T-helper 9 cell (primary cell): ENCODE results near the gene WFDC6.
"Not testable (repeated sequence)": the region's sequence is repeated elsewhere in the genome, so short reads cannot be mapped to it uniquely, and the experiment has no call there.

Experiments used
- DNase-seq: peaks from one replicate; pipeline ENCODE4 v3.0.0-alpha.2; 2020
- total RNA-seq, 2 donors: gene quantifications; one replicate each; lab custom pipeline; 2026; lab: John Stamatoyannopoulos, UW

WFDC6 gene
- 0 reads per million in 2 donors for total RNA-seq

- DNase-seq: no peak
These were observed at the start of gene WFDC6 for GRCh38 chr20:45539382-45539781. Gene WFDC6 (minus strand): TSS chr20:45539482. CDS start chr20:45539407, 75 bp downstream.

- DNase-seq: no peak
These were observed 49.5 kb upstream of the WFDC6 start for GRCh38 chr20:45588800-45589199.

GRCh38 chr20:45585986-45586385, 46.7 kb upstream of the WFDC6 start:
- not testable (repeated sequence) for DNase-seq

GRCh38 chr20:45584294-45584693, 45.0 kb upstream of the WFDC6 start:
- DNase-seq: not testable (repeated sequence)

- DNase-seq: no peak
These were observed 44.2 kb upstream of the WFDC6 start for GRCh38 chr20:45583502-45583901.

- no peak for DNase-seq
These were observed 42.4 kb upstream of the WFDC6 start for GRCh38 chr20:45581702-45582101.

GRCh38 chr20:45579184-45579583, 39.9 kb upstream of the WFDC6 start, which contains the start of gene WFDC8:
Gene WFDC8 (minus strand): TSS chr20:45579284. CDS start chr20:45579247, 37 bp downstream.
- no peak for DNase-seq

- DNase-seq: no peak
These were observed 38.9 kb upstream of the WFDC6 start for GRCh38 chr20:45578231-45578630.

- no peak for DNase-seq
These were observed 37.7 kb upstream of the WFDC6 start for GRCh38 chr20:45576995-45577394.

- no peak for DNase-seq
These were observed 36.6 kb upstream of the WFDC6 start for GRCh38 chr20:45575931-45576330.

GRCh38 chr20:45569650-45570049, 30.4 kb upstream of the WFDC6 start:
- not testable (repeated sequence) for DNase-seq

- no peak for DNase-seq
These were observed 25.5 kb upstream of the WFDC6 start for GRCh38 chr20:45564760-45565276.

- no peak for DNase-seq
These were observed 15.9 kb upstream of the WFDC6 start for GRCh38 chr20:45555198-45555597.

- DNase-seq: no peak
These were observed 13.2 kb upstream of the WFDC6 start for GRCh38 chr20:45552456-45552855.

- DNase-seq: no peak
These were observed 11.5 kb upstream of the WFDC6 start for GRCh38 chr20:45550765-45551164.

- DNase-seq: no peak
These were observed 9.1 kb upstream of the WFDC6 start for GRCh38 chr20:45548410-45548809.

GRCh38 chr20:45547206-45547770, 8.0 kb upstream of the WFDC6 start, which contains the start of gene EPPIN:
Gene EPPIN (minus strand): TSS chr20:45547401. CDS start chr20:45547357, 44 bp downstream.
- no peak for DNase-seq

GRCh38 chr20:45545754-45546453, 6.6 kb upstream of the WFDC6 start:
- no peak for DNase-seq

- no peak for DNase-seq
These were observed 6.1 kb upstream of the WFDC6 start for GRCh38 chr20:45545351-45545750.

- DNase-seq: no peak
These were observed 978 bp downstream of the WFDC6 start for GRCh38 chr20:45538209-45538799.

GRCh38 chr20:45527294-45527693, 12.0 kb downstream of the WFDC6 start:
- no peak for DNase-seq

GRCh38 chr20:45523821-45524220, 15.5 kb downstream of the WFDC6 start:
- DNase-seq: no peak

GRCh38 chr20:45518282-45518681, 21.0 kb downstream of the WFDC6 start:
- no peak for DNase-seq
